ENCODE measurements around the gene C11orf87.

C11orf87 gene

GRCh38 chr11:109421981-109422869 lies at the start of gene C11orf87:
C11orf87 (plus strand) TSS chr11:109422190; CDS start chr11:109423634, 1,444 bp downstream.
- peak; percentile 17 for DNase-seq (ENCODE audit: extremely low spot score)
- ChIA-PET CTCF (no interaction called here), POLR2A (no interaction called here)
- TF ChIP-seq FOXM1 (IDR thresholded peaks at IDR 0.05; ENCODE audit: borderline replicate concordance) = no peak
- TF ChIP-seq SUZ12 (IDR thresholded peaks at IDR 0.05) = no peak
- TF ChIP-seq LEF1 (IDR thresholded peaks at IDR 0.05; ENCODE audit: borderline replicate concordance) = no peak
- no peak for TF ChIP-seq ZNF384 (IDR thresholded peaks at IDR 0.05)
- no peak for TF ChIP-seq L3MBTL2 (conservative IDR thresholded peaks at IDR 0.05)
- no peak for TF ChIP-seq BHLHE40 (IDR thresholded peaks at IDR 0.05; ENCODE audit: borderline replicate concordance)
- TF ChIP-seq SP1 (IDR thresholded peaks at IDR 0.05) = no peak
- TF ChIP-seq PKNOX1 (IDR thresholded peaks at IDR 0.05) = no peak
- no peak for TF ChIP-seq HDGF (IDR thresholded peaks at IDR 0.05; ENCODE audit: borderline replicate concordance)
- no peak for TF ChIP-seq ELF4 (IDR thresholded peaks at IDR 0.05)
- TF ChIP-seq TARDBP (IDR thresholded peaks at IDR 0.05) = no peak
- no peak for TF ChIP-seq NFRKB (IDR thresholded peaks at IDR 0.05)
- no peak for TF ChIP-seq FOXK2 (IDR thresholded peaks at IDR 0.05)
- TF ChIP-seq CTBP1 (IDR thresholded peaks at IDR 0.05; ENCODE audit: borderline replicate concordance) = no peak
- TF ChIP-seq FOXA1 (IDR thresholded peaks at IDR 0.05) = no peak

GRCh38 chr11:109374032-109374431 lies 48.0 kb upstream of the C11orf87 start:
- POLR2A ChIA-PET = no interaction called here
- TF ChIP-seq HDGF (IDR thresholded peaks at IDR 0.05; ENCODE audit: borderline replicate concordance) (no peak), SP1 (IDR thresholded peaks at IDR 0.05) (no peak), ARNT (IDR thresholded peaks at IDR 0.05) (no peak), LEF1 (IDR thresholded peaks at IDR 0.05; ENCODE audit: borderline replicate concordance) (no peak), SUZ12 (IDR thresholded peaks at IDR 0.05) (no peak), TARDBP (IDR thresholded peaks at IDR 0.05) (no peak), NFRKB (IDR thresholded peaks at IDR 0.05) (no peak), FOXA1 (IDR thresholded peaks at IDR 0.05) (no peak), BHLHE40 (IDR thresholded peaks at IDR 0.05; ENCODE audit: borderline replicate concordance) (no peak), ZNF384 (IDR thresholded peaks at IDR 0.05) (no peak), L3MBTL2 (conservative IDR thresholded peaks at IDR 0.05) (no peak), PKNOX1 (IDR thresholded peaks at IDR 0.05) (no peak)
- DNase-seq (ENCODE audit: extremely low spot score) = no peak
- CTCF ChIA-PET = no interaction called here

- TF ChIP-seq NFRKB (IDR thresholded peaks at IDR 0.05) (no peak), FOXM1 (IDR thresholded peaks at IDR 0.05; ENCODE audit: borderline replicate concordance) (no peak), FOXK2 (IDR thresholded peaks at IDR 0.05) (no peak), LEF1 (IDR thresholded peaks at IDR 0.05; ENCODE audit: borderline replicate concordance) (no peak), SP1 (IDR thresholded peaks at IDR 0.05) (no peak), ARNT (IDR thresholded peaks at IDR 0.05) (no peak), ELF4 (IDR thresholded peaks at IDR 0.05) (no peak), ZNF384 (IDR thresholded peaks at IDR 0.05) (no peak), BHLHE40 (IDR thresholded peaks at IDR 0.05; ENCODE audit: borderline replicate concordance) (no peak), CTBP1 (IDR thresholded peaks at IDR 0.05; ENCODE audit: borderline replicate concordance) (no peak), SUZ12 (IDR thresholded peaks at IDR 0.05) (no peak), PKNOX1 (IDR thresholded peaks at IDR 0.05) (no peak)
- no peak for DNase-seq (ENCODE audit: extremely low spot score)
- ChIA-PET CTCF (no interaction called here), POLR2A (no interaction called here)
Measured at GRCh38 chr11:109374441-109374840, 47.5 kb upstream of the C11orf87 start.

GRCh38 chr11:109377039-109377742 lies 44.8 kb upstream of the C11orf87 start:
- POLR2A ChIA-PET = no interaction called here
- CTCF ChIA-PET = no interaction called here
- no peak for DNase-seq (ENCODE audit: extremely low spot score)
- TF ChIP-seq HDGF (IDR thresholded peaks at IDR 0.05; ENCODE audit: borderline replicate concordance) (no peak), BHLHE40 (IDR thresholded peaks at IDR 0.05; ENCODE audit: borderline replicate concordance) (no peak), SUZ12 (IDR thresholded peaks at IDR 0.05) (no peak), CTBP1 (IDR thresholded peaks at IDR 0.05; ENCODE audit: borderline replicate concordance) (no peak), TARDBP (IDR thresholded peaks at IDR 0.05) (no peak), LEF1 (IDR thresholded peaks at IDR 0.05; ENCODE audit: borderline replicate concordance) (no peak), FOXM1 (IDR thresholded peaks at IDR 0.05; ENCODE audit: borderline replicate concordance) (no peak), FOXA1 (IDR thresholded peaks at IDR 0.05) (no peak)

- POLR2A ChIA-PET = no interaction called here
- no peak for TF ChIP-seq ARNT (IDR thresholded peaks at IDR 0.05)
- DNase-seq (ENCODE audit: extremely low spot score) = no peak
- CTCF ChIA-PET = no interaction called here
Measured at GRCh38 chr11:109378034-109378433, 44.0 kb upstream of the C11orf87 start.

GRCh38 chr11:109383306-109383705 lies 38.7 kb upstream of the C11orf87 start:
- ChIA-PET CTCF (no interaction called here), POLR2A (no interaction called here)
- no peak for TF ChIP-seq SUZ12 (IDR thresholded peaks at IDR 0.05)
- no peak for TF ChIP-seq FOXK2 (IDR thresholded peaks at IDR 0.05)
- TF ChIP-seq PKNOX1 (IDR thresholded peaks at IDR 0.05) = no peak
- TF ChIP-seq BHLHE40 (IDR thresholded peaks at IDR 0.05; ENCODE audit: borderline replicate concordance) = no peak
- DNase-seq (ENCODE audit: extremely low spot score) = no peak
